Osteocyte (in vitro differentiated cells): Measurements from ENCODE around the gene GRM2. TPM values are rescaled to one million over a fixed set of nuclear protein-coding genes. Genes with fewer than 3 reads are reported as not detected.

Experiments used
- DNase-seq: peaks from one replicate; pipeline ENCODE4 v3.0.0; 2021; ENCODE audit warnings: mixed read lengths; ENCODE audit not compliant: unreplicated experiment; ENCODE audit errors: extremely low spot score
- H3K27ac Mint-ChIP-seq: one replicate; pipeline ENCODE4 v1.8.0; 2021; ENCODE audit warnings: mild to moderate bottlenecking, mixed read lengths; ENCODE audit not compliant: unreplicated experiment
- H3K27me3 Mint-ChIP-seq: one replicate; pipeline ENCODE4 v1.8.0; 2021; ENCODE audit warnings: mixed read lengths; ENCODE audit not compliant: unreplicated experiment
- H3K36me3 Mint-ChIP-seq: one replicate; pipeline ENCODE4 v1.8.0; 2021; ENCODE audit warnings: mixed read lengths; ENCODE audit not compliant: unreplicated experiment
- H3K4me1 Mint-ChIP-seq: one replicate; pipeline ENCODE4 v1.8.0; 2021; ENCODE audit warnings: mixed read lengths; ENCODE audit not compliant: unreplicated experiment
- H3K4me3 Mint-ChIP-seq: one replicate; pipeline ENCODE4 v1.8.0; 2021; ENCODE audit warnings: mild to moderate bottlenecking, moderate library complexity, mixed read lengths; ENCODE audit not compliant: unreplicated experiment
- H3K9me3 Mint-ChIP-seq: one replicate; pipeline ENCODE4 v1.8.0; 2021; ENCODE audit warnings: mixed read lengths; ENCODE audit not compliant: unreplicated experiment
- total RNA-seq: library from RNA; stranded (reverse); gene quantifications from 2 replicates; pipeline ENCODE4 v1.2.1, GENCODE V29; 2021
- TF ChIP-seq, protein P1 (sequence below): fragments of 200-600 bp; sonication (generic); IDR thresholded peaks from 2 replicates; pipeline ENCODE4 v1.5.0; 2021; ENCODE audit warnings: antibody characterized with exemption, mild to moderate bottlenecking, moderate library complexity

The GRM2 gene
- total RNA-seq, 1 donor from 2014 or later: 0.32 TPM

DNA sequence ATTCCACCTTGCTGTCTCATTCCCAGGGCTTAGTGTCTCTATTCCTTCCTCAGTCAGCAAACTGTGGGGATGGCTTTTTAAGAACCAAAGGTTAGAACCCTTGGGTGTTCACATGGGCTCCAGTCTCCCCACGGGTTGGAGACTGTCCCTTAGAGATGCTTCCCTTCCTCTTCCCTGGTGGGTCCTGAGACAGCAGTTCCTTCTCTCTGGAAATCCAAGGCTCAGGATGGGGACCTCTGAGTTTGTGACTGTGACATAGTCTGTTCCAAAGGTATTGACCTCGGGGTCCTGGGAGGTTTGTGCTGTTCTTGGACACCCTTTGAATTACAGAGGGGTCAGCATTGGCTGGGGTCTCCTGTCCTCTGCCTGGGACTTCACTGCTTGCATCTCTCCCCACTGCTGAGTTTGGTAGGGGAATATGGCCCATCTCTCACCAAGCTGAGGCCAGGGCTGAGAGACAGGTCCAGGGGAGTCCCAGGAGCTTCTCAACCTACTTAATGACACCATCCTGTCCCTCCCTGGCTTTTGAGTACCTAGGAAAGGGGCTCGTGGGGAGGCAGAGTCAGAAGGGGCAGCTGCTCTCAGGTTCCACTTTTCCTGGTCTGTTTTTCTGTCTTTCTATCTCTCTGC, 1.5 kb downstream of the GRM2 start:
- DNase-seq: no peak
- no peaks in the 10 kb centered on the region for H3K9me3 Mint-ChIP-seq
- H3K4me1 Mint-ChIP-seq: peaks cover 4% of the 10 kb centered on the region
- H3K27ac Mint-ChIP-seq: no peak overlapping the region
- peaks cover 7% of the 10 kb centered on the region for H3K36me3 Mint-ChIP-seq
- H3K4me3 Mint-ChIP-seq: peak overlapping the region; percentile 26
- TF ChIP-seq, protein P1, sequence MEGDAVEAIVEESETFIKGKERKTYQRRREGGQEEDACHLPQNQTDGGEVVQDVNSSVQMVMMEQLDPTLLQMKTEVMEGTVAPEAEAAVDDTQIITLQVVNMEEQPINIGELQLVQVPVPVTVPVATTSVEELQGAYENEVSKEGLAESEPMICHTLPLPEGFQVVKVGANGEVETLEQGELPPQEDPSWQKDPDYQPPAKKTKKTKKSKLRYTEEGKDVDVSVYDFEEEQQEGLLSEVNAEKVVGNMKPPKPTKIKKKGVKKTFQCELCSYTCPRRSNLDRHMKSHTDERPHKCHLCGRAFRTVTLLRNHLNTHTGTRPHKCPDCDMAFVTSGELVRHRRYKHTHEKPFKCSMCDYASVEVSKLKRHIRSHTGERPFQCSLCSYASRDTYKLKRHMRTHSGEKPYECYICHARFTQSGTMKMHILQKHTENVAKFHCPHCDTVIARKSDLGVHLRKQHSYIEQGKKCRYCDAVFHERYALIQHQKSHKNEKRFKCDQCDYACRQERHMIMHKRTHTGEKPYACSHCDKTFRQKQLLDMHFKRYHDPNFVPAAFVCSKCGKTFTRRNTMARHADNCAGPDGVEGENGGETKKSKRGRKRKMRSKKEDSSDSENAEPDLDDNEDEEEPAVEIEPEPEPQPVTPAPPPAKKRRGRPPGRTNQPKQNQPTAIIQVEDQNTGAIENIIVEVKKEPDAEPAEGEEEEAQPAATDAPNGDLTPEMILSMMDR: no peak
- H3K27me3 Mint-ChIP-seq: peaks cover 8% of the 10 kb centered on the region

DNA sequence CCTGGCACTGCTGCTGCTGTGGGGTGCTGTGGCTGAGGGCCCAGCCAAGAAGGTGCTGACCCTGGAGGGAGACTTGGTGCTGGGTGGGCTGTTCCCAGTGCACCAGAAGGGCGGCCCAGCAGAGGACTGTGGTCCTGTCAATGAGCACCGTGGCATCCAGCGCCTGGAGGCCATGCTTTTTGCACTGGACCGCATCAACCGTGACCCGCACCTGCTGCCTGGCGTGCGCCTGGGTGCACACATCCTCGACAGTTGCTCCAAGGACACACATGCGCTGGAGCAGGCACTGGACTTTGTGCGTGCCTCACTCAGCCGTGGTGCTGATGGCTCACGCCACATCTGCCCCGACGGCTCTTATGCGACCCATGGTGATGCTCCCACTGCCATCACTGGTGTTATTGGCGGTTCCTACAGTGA, 2.1 kb downstream of the GRM2 start:
- peak overlapping the region; percentile 26 for H3K4me3 Mint-ChIP-seq

DNA sequence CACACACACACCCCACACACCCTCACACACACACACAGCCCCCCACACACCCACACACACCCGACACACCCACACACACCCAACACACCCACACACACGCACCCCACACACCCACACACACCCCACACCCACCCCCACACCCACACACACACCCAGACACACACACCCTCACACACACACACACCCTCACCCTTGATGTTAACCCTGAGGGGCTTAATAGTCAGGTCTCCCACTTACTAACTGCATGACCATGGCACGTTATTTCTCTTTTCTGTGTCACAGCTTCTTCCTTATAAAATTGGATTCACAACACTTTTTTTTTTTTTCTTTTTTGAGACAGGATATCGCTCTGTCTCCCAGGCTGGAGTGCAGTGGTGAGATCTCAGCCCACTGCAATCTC, 2.8 kb downstream of the GRM2 start:
- no peak for DNase-seq
- Mint-ChIP-seq H3K27ac (no peak overlapping the region), H3K4me3 (no peak overlapping the region), H3K27me3 (peaks cover 11% of the 10 kb centered on the region), H3K36me3 (no peaks in the 10 kb centered on the region), H3K9me3 (no peaks in the 10 kb centered on the region), H3K4me1 (peaks cover 4% of the 10 kb centered on the region)
- TF ChIP-seq, protein P1: no peak

More for the DNA sequence above, 2.1 kb downstream of the GRM2 start:
- TF ChIP-seq, protein P1: no peak
- Mint-ChIP-seq H3K27me3 (peaks cover 9% of the 10 kb centered on the region), H3K36me3 (peaks cover 7% of the 10 kb centered on the region), H3K27ac (no peak overlapping the region), H3K9me3 (no peaks in the 10 kb centered on the region), H3K4me1 (peaks cover 4% of the 10 kb centered on the region)
- DNase-seq: peak; percentile 80

DNA sequence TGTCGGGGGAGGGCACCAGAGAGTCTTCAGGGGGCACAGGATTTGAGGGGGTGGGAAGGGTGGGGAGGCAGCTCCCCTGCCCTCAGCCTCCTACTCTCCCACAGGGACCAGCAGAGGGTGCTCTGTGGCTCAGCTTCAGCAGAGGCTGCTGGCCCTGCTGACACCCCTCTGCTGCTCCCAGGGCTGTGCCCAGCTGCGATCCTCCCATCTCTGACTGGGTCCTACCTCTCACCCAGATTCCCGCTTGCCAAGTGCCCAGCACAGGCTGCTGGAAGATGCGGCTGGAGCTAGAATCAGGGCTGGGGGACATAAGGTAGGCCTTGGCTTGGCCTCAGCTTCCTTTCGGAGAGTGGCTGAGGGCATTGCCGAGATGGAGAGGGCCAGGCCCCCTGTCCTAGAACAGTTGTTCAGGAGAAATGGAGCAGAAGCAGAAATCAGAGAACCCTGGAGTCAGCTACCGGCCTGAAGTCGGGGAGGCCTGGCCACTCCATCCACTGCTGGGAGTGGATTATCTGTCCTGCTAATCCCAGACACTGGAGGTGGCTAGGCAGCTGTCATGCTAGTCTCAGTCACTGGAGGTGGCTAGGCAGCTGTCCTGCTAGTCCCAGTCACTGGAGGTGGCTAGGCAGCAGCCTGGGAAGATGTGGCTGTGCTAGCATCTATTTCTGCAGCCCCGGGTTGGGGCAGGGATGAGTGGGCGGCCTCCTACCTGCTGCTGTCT, 3.9 kb downstream of the GRM2 start:
- Mint-ChIP-seq H3K9me3 (no peaks in the 10 kb centered on the region), H3K36me3 (no peaks in the 10 kb centered on the region), H3K4me1 (peaks cover 4% of the 10 kb centered on the region), H3K27me3 (peaks cover 11% of the 10 kb centered on the region), H3K27ac (no peak overlapping the region), H3K4me3 (no peak overlapping the region)
- TF ChIP-seq, protein P1: peak; percentile 17
- peak; percentile 76 for DNase-seq

DNA sequence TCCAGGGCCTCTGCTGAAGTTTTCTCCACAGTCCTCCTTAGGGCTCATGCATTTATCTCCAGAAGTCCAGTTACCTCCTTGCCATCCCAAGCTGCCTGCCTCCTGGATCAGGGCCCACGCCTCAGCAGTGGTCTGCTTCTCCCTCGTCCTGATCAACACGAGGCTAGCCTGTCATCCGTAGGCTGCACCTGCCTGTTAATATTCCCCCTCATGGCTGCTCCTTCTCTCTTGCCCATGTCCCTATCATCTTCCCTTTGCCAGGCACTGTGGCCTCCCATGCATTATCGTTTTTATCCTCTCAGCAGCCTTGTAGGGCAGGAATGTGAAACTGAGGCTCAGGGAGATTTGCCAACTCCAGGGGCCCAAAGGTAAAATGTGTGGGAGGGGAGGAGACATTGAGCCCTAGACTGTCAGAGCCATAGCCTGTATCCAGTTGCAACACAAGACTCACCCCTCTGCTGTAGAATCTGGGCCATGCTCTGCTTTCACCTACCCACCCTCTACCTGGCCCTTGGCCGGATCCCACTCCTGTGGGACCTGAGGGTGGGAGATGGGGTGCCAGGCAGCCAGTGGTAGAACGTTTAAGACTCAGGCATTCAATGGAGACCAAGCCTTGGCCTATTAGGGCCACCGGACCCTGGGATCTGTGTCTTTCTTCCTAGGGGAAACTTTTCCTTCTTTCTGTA, 4.6 kb downstream of the GRM2 start:
- no peak overlapping the region for H3K27ac Mint-ChIP-seq
- no peak overlapping the region for H3K4me3 Mint-ChIP-seq
- H3K27me3 Mint-ChIP-seq: peaks cover 11% of the 10 kb centered on the region
- no peaks in the 10 kb centered on the region for H3K36me3 Mint-ChIP-seq
- TF ChIP-seq, protein P1: no peak
- peaks cover 4% of the 10 kb centered on the region for H3K4me1 Mint-ChIP-seq
- no peaks in the 10 kb centered on the region for H3K9me3 Mint-ChIP-seq
- no peak for DNase-seq
